Left ventricle myocardium inferior (tissue), 1 donor: Measurements from ENCODE around the gene MBD2. TPM values are rescaled to one million over a fixed set of nuclear protein-coding genes. Genes with fewer than 3 reads are reported as not detected.

Experiments
- DNase-seq: peaks from one replicate; pipeline ENCODE4 v3.0.0-alpha.2; 2020
- H3K27ac ChIP-seq: fragments of 200-600 bp; replicated peaks from 2 replicates; pipeline ENCODE4 v1.8.0; 2021
- H3K27me3 ChIP-seq: fragments of 200-600 bp; 2 replicates; pipeline ENCODE4 v1.8.0; 2021; ENCODE audit warnings: low read depth
- H3K36me3 ChIP-seq: fragments of 200-600 bp; 2 replicates; pipeline ENCODE4 v1.8.0; 2021
- H3K4me1 ChIP-seq: fragments of 200-600 bp; 2 replicates; pipeline ENCODE4 v1.8.0; 2021
- H3K4me3 ChIP-seq: fragments of 200-600 bp; 2 replicates; pipeline ENCODE4 v1.8.0; 2021; ENCODE audit warnings: mild to moderate bottlenecking, moderate library complexity
- H3K9me3 ChIP-seq: fragments of 200-600 bp; replicated peaks from 2 replicates; pipeline ENCODE4 v1.8.0; 2021
- intact Hi-C: fragments of 100-400 bp; cut with micrococcal nuclease; formaldehyde crosslinking; loops from one replicate; pipeline ENCODE4 v1.11.0; 2022
- total RNA-seq: library from RNA; stranded (reverse); fragmentation: NEBNext Ultra II Directional; extraction: Animal tissue kit (Norgen Biotek cat#: 25700); gene quantifications from one replicate; pipeline ENCODE4 v1.2.1, GENCODE V29; 2021
- TF ChIP-seq, protein P1 (sequence below): fragments of 200-600 bp; IDR thresholded peaks from 2 replicates; pipeline ENCODE4 v1.8.0; 2021; ENCODE audit warnings: antibody characterized with exemption, mild to moderate bottlenecking, borderline replicate concordance
- donor health status: DM: no; HTN: yes; CAD: no; lungs with severe emphysema.

MBD2 gene
- total RNA-seq, 1 donor from 2014 or later, result 43.7 TPM

- no peak for DNase-seq
- intact Hi-C loops, result no loop called here
- TF ChIP-seq, protein P1, sequence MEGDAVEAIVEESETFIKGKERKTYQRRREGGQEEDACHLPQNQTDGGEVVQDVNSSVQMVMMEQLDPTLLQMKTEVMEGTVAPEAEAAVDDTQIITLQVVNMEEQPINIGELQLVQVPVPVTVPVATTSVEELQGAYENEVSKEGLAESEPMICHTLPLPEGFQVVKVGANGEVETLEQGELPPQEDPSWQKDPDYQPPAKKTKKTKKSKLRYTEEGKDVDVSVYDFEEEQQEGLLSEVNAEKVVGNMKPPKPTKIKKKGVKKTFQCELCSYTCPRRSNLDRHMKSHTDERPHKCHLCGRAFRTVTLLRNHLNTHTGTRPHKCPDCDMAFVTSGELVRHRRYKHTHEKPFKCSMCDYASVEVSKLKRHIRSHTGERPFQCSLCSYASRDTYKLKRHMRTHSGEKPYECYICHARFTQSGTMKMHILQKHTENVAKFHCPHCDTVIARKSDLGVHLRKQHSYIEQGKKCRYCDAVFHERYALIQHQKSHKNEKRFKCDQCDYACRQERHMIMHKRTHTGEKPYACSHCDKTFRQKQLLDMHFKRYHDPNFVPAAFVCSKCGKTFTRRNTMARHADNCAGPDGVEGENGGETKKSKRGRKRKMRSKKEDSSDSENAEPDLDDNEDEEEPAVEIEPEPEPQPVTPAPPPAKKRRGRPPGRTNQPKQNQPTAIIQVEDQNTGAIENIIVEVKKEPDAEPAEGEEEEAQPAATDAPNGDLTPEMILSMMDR, result no peak
- H3K4me3 ChIP-seq, result no peak overlapping the region
- H3K9me3 ChIP-seq, result no peaks in the 10 kb centered on the region
- H3K27ac ChIP-seq, result no peak overlapping the region
- no peaks in the 10 kb centered on the region for H3K4me1 ChIP-seq
- H3K36me3 ChIP-seq, result peaks cover 30% of the 10 kb centered on the region
- no peaks in the 10 kb centered on the region for H3K27me3 ChIP-seq
These were observed 42.4 kb downstream of the MBD2 start for GRCh38 chr18:54181856-54182602.

DNA sequence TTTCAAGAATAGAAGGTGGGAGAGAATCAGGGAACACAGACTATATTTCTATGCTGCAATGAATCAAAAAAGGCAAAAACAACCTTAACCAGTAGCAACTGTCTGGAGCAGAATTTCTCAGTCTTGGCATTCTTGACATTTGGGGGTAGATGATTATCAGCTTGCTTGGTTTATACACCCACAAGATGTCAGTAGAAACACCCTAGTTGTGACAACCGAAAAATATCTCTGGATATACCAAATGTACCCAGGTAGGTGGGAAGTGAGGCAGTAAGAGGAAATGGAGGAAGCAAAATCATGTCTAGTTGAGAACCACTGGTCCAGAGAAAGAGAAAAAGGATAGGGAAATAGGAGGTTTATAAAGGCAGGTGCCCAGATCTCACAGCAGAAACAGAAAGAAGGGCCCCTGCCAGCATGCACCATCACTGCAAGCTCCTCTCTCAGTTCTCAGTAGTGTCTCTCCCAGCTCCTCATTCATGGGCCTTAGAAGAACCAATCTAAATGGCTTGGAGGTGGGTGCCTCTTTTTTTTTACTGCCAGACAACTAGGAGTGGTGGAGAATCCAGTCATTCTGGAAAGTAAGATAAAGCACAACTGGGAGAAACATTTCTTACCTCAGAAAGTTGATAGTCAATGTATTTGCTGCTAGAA is 50.4 kb downstream of the MBD2 start:
- TF ChIP-seq, protein P1, result no peak
- Histone ChIP-seq H3K4me1 (peaks cover 18% of the 10 kb centered on the region), H3K27me3 (no peaks in the 10 kb centered on the region), H3K9me3 (no peaks in the 10 kb centered on the region), H3K27ac (no peak overlapping the region), H3K36me3 (no peaks in the 10 kb centered on the region), H3K4me3 (no peak overlapping the region)
- DNase-seq, result no peak
- intact Hi-C loops, result no loop called here

DNA sequence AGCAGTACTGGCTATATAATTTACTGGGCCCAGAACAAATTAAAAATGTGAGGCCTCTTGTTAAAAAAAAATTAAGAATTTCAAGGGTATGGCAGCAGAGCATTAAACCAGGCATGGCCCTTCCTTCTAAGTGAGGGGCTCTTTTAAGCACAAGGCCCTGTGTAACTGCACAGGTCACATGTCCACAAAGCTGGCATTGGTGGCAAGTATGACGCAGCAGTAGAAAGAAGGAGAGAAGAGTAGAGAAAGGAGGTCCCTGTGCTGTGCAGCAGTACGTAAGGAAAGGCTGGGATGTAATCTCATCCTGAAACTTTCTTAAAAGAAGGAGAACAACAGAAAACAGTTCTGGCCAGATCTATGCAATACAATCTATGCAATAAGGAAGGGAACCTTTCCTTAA is 51.2 kb downstream of the MBD2 start:
- Histone ChIP-seq H3K4me1 (peaks cover 24% of the 10 kb centered on the region), H3K27me3 (no peaks in the 10 kb centered on the region), H3K4me3 (no peak overlapping the region), H3K36me3 (no peaks in the 10 kb centered on the region), H3K27ac (no peak overlapping the region), H3K9me3 (no peaks in the 10 kb centered on the region)
- intact Hi-C loops, result no loop called here
- DNase-seq, result no peak
- TF ChIP-seq, protein P1, result no peak

DNA sequence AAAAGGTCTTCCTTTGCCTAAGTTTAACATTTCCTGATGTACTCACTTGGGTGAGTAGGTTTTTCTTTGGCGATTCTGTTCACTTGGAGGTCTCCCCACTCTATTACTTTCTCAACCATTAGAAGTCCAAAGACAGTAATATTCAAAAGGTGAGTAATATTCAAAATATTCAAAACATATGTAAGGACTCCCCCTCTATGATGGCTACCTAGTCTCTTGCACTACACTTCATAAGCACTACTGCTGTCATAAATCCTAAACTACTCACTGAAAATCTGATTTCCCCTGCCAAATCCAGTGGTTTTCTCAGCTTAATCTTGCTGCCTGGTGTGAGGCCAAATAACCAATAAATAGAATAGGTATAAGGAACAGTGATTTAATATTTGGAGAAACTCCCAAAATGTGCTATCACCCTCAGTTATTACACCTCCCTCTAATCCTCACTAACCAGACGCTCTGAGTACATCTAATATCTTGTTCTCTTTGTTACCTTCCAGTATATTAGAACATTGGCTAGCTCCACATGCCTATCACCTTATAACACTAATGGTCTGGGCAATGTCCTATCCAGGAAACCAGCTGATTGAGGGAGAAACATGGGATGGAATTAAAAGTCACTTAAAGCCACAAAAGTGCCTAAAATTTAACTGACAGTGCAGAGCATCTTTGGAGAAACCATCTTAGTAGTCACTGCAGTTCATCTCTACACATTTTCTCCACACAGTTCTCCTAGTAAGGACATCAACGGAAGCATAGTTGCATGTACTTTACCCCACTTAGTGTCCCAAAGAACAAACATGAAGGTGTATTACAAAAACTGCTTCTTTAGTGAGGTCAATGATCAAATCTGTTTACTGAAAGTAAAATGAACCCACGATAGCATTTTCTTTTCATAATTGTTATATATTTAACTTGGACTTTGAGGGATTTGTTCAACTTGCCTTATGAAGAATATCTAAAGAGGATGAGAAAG is 54.8 kb downstream of the MBD2 start:
- H3K4me1 ChIP-seq, result peaks cover 27% of the 10 kb centered on the region
- H3K4me3 ChIP-seq, result no peak overlapping the region
- H3K27ac ChIP-seq, result no peak overlapping the region
- TF ChIP-seq, protein P1, result no peak
- no peaks in the 10 kb centered on the region for H3K9me3 ChIP-seq
- H3K27me3 ChIP-seq, result no peaks in the 10 kb centered on the region
- DNase-seq, result no peak
- peaks cover 14% of the 10 kb centered on the region for H3K36me3 ChIP-seq
- intact Hi-C loops, result no loop called here

GRCh38 chr18:54165450-54165849 is 59.0 kb downstream of the MBD2 start:
- peaks cover 54% of the 10 kb centered on the region for H3K36me3 ChIP-seq
- H3K4me3 ChIP-seq, result no peak overlapping the region
- intact Hi-C loops, result no loop called here
- H3K27ac ChIP-seq, result no peak overlapping the region
- no peak for DNase-seq
- H3K27me3 ChIP-seq, result no peaks in the 10 kb centered on the region
- TF ChIP-seq, protein P1, result no peak
- peaks cover 17% of the 10 kb centered on the region for H3K4me1 ChIP-seq
- no peaks in the 10 kb centered on the region for H3K9me3 ChIP-seq
